ENCODE data around the gene VRK2. TPM values are rescaled to one million over a fixed set of nuclear protein-coding genes. Genes with fewer than 3 reads are reported as not detected.
A peak's percentile ranks its signal among the peaks of the same experiment; 100 is the strongest.

The VRK2 gene
- total RNA-seq, 1 experiment from 2014 or later = 20.1 TPM

- no peak for TF ChIP-seq AFF4 (CRISPR knock-in tag; IDR thresholded peaks at IDR 0.05; ENCODE audit: borderline replicate concordance)
These were observed 346 bp upstream of the VRK2 start (continued) for GRCh38 chr2:58046335-58046584.

DNA sequence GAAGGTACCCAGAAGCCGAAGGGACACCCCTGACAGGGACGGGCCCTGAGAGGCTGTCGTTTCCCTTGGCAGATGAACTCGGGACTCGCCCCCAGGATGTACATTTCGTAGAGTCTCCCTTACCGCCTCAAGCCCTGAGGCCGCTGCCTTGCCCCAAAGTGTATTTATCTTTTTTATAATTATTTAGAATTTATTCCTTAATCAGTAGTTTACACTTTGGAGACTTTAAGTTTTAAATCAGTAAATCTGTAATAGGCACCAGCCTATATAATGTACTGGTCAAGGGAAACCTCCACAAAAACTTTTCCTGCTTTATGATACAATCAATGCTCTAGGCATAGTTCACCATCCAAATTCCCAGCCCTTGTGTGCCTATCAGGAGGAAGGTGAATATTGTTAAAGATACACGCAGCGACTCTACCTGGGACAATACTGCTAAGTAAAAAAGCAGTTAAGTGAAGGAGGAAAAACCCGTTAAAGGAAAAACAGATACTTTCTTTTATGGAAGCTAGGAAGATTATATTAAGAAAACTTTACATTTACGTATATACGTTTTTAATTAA lies 848 bp downstream of the VRK2 start:
- no peaks in the 10 kb centered on the region for H3K9me3 Mint-ChIP-seq
- ChIA-PET POLR2A (no interaction called here), CTCF (no interaction called here)
- no peaks in the 10 kb centered on the region for H3K27me3 Mint-ChIP-seq (ENCODE audit: low read depth)
- H3K4me3 Mint-ChIP-seq = peak overlapping the region; percentile 74
- DNase-seq (ENCODE audit: low spot score) (no peak), ATAC-seq (no peak)
- H3K4me1 Mint-ChIP-seq = peaks cover 44% of the 10 kb centered on the region
- H3K27ac Mint-ChIP-seq = peak overlapping the region; percentile 60; the same call in 1 of the 2 replicates
- TF ChIP-seq ZNF416 (CRISPR knock-in tag; IDR thresholded peaks at IDR 0.05) (no peak), ZNF232 (CRISPR knock-in tag; IDR thresholded peaks at IDR 0.05) (no peak)
- peaks cover 4% of the 10 kb centered on the region for H3K36me3 Mint-ChIP-seq

- peak overlapping the region; percentile 58 for H3K4me3 Mint-ChIP-seq
These were observed 1.4 kb downstream of the VRK2 start for GRCh38 chr2:58047961-58048360.

More at GRCh38 chr2:58047961-58048360, 1.4 kb downstream of the VRK2 start:
- CTCF ChIA-PET = no interaction called here
- Mint-ChIP-seq H3K4me1 (peaks cover 40% of the 10 kb centered on the region), H3K9me3 (no peaks in the 10 kb centered on the region), H3K27me3 (ENCODE audit: low read depth) (no peaks in the 10 kb centered on the region), H3K36me3 (peaks cover 4% of the 10 kb centered on the region), H3K27ac (no peak overlapping the region)
- ATAC-seq = no peak
- POLR2A ChIA-PET = no interaction called here
- no peak for DNase-seq (ENCODE audit: low spot score)
- no peak for TF ChIP-seq SP1 (CRISPR knock-in tag; conservative IDR thresholded peaks at IDR 0.05)
- no peak for TF ChIP-seq ZNF138 (CRISPR knock-in tag; conservative IDR thresholded peaks at IDR 0.05)
- TF ChIP-seq ZNF121 (CRISPR knock-in tag; IDR thresholded peaks at IDR 0.05) = no peak
- TF ChIP-seq JUN (CRISPR knock-in tag; IDR thresholded peaks at IDR 0.05) = no peak
- no peak for TF ChIP-seq NFATC4 (CRISPR knock-in tag; IDR thresholded peaks at IDR 0.05)
- no peak for TF ChIP-seq ETV6 (CRISPR knock-in tag; IDR thresholded peaks at IDR 0.05)
- no peak for TF ChIP-seq GTF2I (CRISPR knock-in tag; conservative IDR thresholded peaks at IDR 0.05)
- no peak for TF ChIP-seq IRF2 (CRISPR knock-in tag; IDR thresholded peaks at IDR 0.05; ENCODE audit: borderline replicate concordance, low read depth)
- TF ChIP-seq NR3C1 (CRISPR knock-in tag; conservative IDR thresholded peaks at IDR 0.05; ENCODE audit: low read depth) = no peak
- no peak for TF ChIP-seq SOX15 (CRISPR knock-in tag; IDR thresholded peaks at IDR 0.05)
- TF ChIP-seq, protein P1, sequence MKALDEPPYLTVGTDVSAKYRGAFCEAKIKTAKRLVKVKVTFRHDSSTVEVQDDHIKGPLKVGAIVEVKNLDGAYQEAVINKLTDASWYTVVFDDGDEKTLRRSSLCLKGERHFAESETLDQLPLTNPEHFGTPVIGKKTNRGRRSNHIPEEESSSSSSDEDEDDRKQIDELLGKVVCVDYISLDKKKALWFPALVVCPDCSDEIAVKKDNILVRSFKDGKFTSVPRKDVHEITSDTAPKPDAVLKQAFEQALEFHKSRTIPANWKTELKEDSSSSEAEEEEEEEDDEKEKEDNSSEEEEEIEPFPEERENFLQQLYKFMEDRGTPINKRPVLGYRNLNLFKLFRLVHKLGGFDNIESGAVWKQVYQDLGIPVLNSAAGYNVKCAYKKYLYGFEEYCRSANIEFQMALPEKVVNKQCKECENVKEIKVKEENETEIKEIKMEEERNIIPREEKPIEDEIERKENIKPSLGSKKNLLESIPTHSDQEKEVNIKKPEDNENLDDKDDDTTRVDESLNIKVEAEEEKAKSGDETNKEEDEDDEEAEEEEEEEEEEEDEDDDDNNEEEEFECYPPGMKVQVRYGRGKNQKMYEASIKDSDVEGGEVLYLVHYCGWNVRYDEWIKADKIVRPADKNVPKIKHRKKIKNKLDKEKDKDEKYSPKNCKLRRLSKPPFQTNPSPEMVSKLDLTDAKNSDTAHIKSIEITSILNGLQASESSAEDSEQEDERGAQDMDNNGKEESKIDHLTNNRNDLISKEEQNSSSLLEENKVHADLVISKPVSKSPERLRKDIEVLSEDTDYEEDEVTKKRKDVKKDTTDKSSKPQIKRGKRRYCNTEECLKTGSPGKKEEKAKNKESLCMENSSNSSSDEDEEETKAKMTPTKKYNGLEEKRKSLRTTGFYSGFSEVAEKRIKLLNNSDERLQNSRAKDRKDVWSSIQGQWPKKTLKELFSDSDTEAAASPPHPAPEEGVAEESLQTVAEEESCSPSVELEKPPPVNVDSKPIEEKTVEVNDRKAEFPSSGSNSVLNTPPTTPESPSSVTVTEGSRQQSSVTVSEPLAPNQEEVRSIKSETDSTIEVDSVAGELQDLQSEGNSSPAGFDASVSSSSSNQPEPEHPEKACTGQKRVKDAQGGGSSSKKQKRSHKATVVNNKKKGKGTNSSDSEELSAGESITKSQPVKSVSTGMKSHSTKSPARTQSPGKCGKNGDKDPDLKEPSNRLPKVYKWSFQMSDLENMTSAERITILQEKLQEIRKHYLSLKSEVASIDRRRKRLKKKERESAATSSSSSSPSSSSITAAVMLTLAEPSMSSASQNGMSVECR (CRISPR knock-in tag; IDR thresholded peaks at IDR 0.05; ENCODE audit: borderline replicate concordance) = no peak
- TF ChIP-seq ZNF396 (CRISPR knock-in tag; IDR thresholded peaks at IDR 0.05; ENCODE audit: borderline replicate concordance) = no peak
- TF ChIP-seq CREB1 (CRISPR knock-in tag; IDR thresholded peaks at IDR 0.05) = no peak
- no peak for TF ChIP-seq ZNF512 (CRISPR knock-in tag; IDR thresholded peaks at IDR 0.05; ENCODE audit: borderline replicate concordance)
